Tibial nerve (tissue), 3 donors: ENCODE results near the gene MMEL1.
"Not testable (repeated sequence)": the region's sequence is repeated elsewhere in the genome, so short reads cannot be mapped to it uniquely, and the experiment has no call there.

ENCODE experiments used
- CTCF ChIP-seq, 5 experiments: fragments of 200-600 bp in 3 of 5; fragments of 450-650 bp in 2 of 5; sonication (generic) in 3 of 5; IDR thresholded peaks; one replicate each; pipeline ENCODE4 v1.5.1; 2016 to 2019; ENCODE audit warnings: antibody characterized with exemption in 5 of 5, mild to moderate bottlenecking in 3 of 5, moderate library complexity in 2 of 5
- POLR2A ChIP-seq, 2 donors: fragments of 450-650 bp; IDR thresholded peaks; one replicate each; pipeline ENCODE4 v1.6.1; 2017; ENCODE audit warnings: antibody characterized with exemption in 2 of 2, mild to moderate bottlenecking in 2 of 2, moderate library complexity in 2 of 2

GRCh38 chr1:2652926-2653571 lies 20.2 kb upstream of the MMEL1 start:
- TF ChIP-seq CTCF, POLR2A (IDR thresholded peaks at IDR 0.05): not testable (repeated sequence)
